Activated naive CD8-positive, alpha-beta T cell treated with anti-CD3 and anti-CD28 coated beads, Interleukin-2, amount 50 U/mL, for 24 hours (primary cell): Measurements from ENCODE around the gene SRBD1.

Experiments used
- ATAC-seq: fragments of 150-1000 bp; cut with Tn5 transposase; one replicate; pipeline ENCODE4 v1.10.0; 2021
- DNase-seq: peaks from one replicate; pipeline ENCODE4 v3.0.0; 2021
- H3K27ac Mint-ChIP-seq: one replicate; pipeline ENCODE4 v1.8.0; 2021; ENCODE audit warnings: mild to moderate bottlenecking, mixed read lengths
- H3K27me3 Mint-ChIP-seq: one replicate; pipeline ENCODE4 v1.8.0; 2021; ENCODE audit warnings: mixed read lengths
- H3K36me3 Mint-ChIP-seq: one replicate; pipeline ENCODE4 v1.8.0; 2021; ENCODE audit warnings: low read depth, mixed read lengths
- H3K4me1 Mint-ChIP-seq: one replicate; pipeline ENCODE4 v1.8.0; 2021; ENCODE audit warnings: mixed read lengths
- H3K4me3 Mint-ChIP-seq: one replicate; pipeline ENCODE4 v1.8.0; 2021; ENCODE audit warnings: mild to moderate bottlenecking, moderate library complexity, mixed read lengths
- H3K9me3 Mint-ChIP-seq: one replicate; pipeline ENCODE4 v1.8.0; 2021; ENCODE audit warnings: mixed read lengths

Gene SRBD1

GRCh38 chr2:45353879-45354278 lies 257.2 kb downstream of the SRBD1 start:
- Mint-ChIP-seq H3K4me1 (no peaks in the 10 kb centered on the region), H3K4me3 (no peak overlapping the region), H3K9me3 (no peaks in the 10 kb centered on the region), H3K27me3 (no peaks in the 10 kb centered on the region), H3K36me3 (no peaks in the 10 kb centered on the region), H3K27ac (no peak overlapping the region)
- no peak for ATAC-seq
- DNase-seq: no peak

GRCh38 chr2:45352506-45352905 lies 258.6 kb downstream of the SRBD1 start:
- Mint-ChIP-seq H3K4me3 (no peak overlapping the region), H3K9me3 (no peaks in the 10 kb centered on the region), H3K4me1 (no peaks in the 10 kb centered on the region), H3K27ac (no peak overlapping the region), H3K36me3 (no peaks in the 10 kb centered on the region), H3K27me3 (no peaks in the 10 kb centered on the region)
- DNase-seq: no peak
- no peak for ATAC-seq

- no peaks in the 10 kb centered on the region for H3K4me1 Mint-ChIP-seq
- no peak for DNase-seq
- H3K27ac Mint-ChIP-seq: no peak overlapping the region
- H3K4me3 Mint-ChIP-seq: no peak overlapping the region
- no peak for ATAC-seq
- peaks cover 7% of the 10 kb centered on the region for H3K27me3 Mint-ChIP-seq
- peaks cover 3% of the 10 kb centered on the region for H3K9me3 Mint-ChIP-seq
- H3K36me3 Mint-ChIP-seq: no peaks in the 10 kb centered on the region
Observed at GRCh38 chr2:45345331-45346234, 265.5 kb downstream of the SRBD1 start.

- Mint-ChIP-seq H3K4me1 (no peaks in the 10 kb centered on the region), H3K27me3 (peaks cover 7% of the 10 kb centered on the region), H3K27ac (no peak overlapping the region), H3K36me3 (no peaks in the 10 kb centered on the region), H3K4me3 (no peak overlapping the region), H3K9me3 (peaks cover 3% of the 10 kb centered on the region)
- DNase-seq: no peak
- ATAC-seq: no peak
Observed at GRCh38 chr2:45344502-45344901, 266.6 kb downstream of the SRBD1 start.

GRCh38 chr2:45344071-45344470 lies 267.0 kb downstream of the SRBD1 start:
- H3K27me3 Mint-ChIP-seq: peaks cover 7% of the 10 kb centered on the region
- H3K9me3 Mint-ChIP-seq: peaks cover 3% of the 10 kb centered on the region
- H3K27ac Mint-ChIP-seq: no peak overlapping the region
- H3K4me3 Mint-ChIP-seq: no peak overlapping the region
- ATAC-seq (no peak), DNase-seq (no peak)
- H3K4me1 Mint-ChIP-seq: no peaks in the 10 kb centered on the region
- no peaks in the 10 kb centered on the region for H3K36me3 Mint-ChIP-seq

- peaks cover 7% of the 10 kb centered on the region for H3K27me3 Mint-ChIP-seq
- no peak for ATAC-seq
Observed at GRCh38 chr2:45343251-45344017, 267.6 kb downstream of the SRBD1 start.

GRCh38 chr2:45340318-45340717 lies 270.7 kb downstream of the SRBD1 start:
- Mint-ChIP-seq H3K4me1 (no peaks in the 10 kb centered on the region), H3K27ac (no peak overlapping the region), H3K36me3 (no peaks in the 10 kb centered on the region), H3K9me3 (peaks cover 3% of the 10 kb centered on the region), H3K4me3 (no peak overlapping the region), H3K27me3 (peaks cover 7% of the 10 kb centered on the region)
- ATAC-seq (no peak), DNase-seq (no peak)

More at GRCh38 chr2:45343251-45344017, 267.6 kb downstream of the SRBD1 start:
- Mint-ChIP-seq H3K4me3 (no peak overlapping the region), H3K36me3 (no peaks in the 10 kb centered on the region), H3K9me3 (peaks cover 3% of the 10 kb centered on the region), H3K27ac (no peak overlapping the region), H3K4me1 (no peaks in the 10 kb centered on the region)
- DNase-seq: no peak

GRCh38 chr2:45339253-45339652 lies 271.8 kb downstream of the SRBD1 start:
- ATAC-seq (no peak), DNase-seq (no peak)
- Mint-ChIP-seq H3K27me3 (peaks cover 2% of the 10 kb centered on the region), H3K4me3 (no peak overlapping the region), H3K36me3 (no peaks in the 10 kb centered on the region), H3K27ac (no peak overlapping the region), H3K4me1 (no peaks in the 10 kb centered on the region), H3K9me3 (peaks cover 3% of the 10 kb centered on the region)
